ENCODE measurements around the gene UBALD1. TPM values are rescaled to one million over a fixed set of nuclear protein-coding genes. Genes with fewer than 3 reads are reported as not detected.
A peak's percentile ranks its signal among the peaks of the same experiment; 100 is the strongest.
"Not testable (repeated sequence)": the region's sequence is repeated elsewhere in the genome, so short reads cannot be mapped to it uniquely, and the experiment has no call there.

UBALD1 gene
- total and polyA plus RNA-seq, 2 donors (not counting 1 experiment from before 2014, with no cell fraction given) = 25.6 to 31.7 TPM

GRCh38 chr16:4651827-4652226 is 37.1 kb upstream of the UBALD1 start:
- 15% methylated on average over 13 of the region's 13 CpGs for WGBS (ENCODE audit: insufficient coverage)
- TF ChIP-seq CTCF (IDR thresholded peaks at IDR 0.05) = no peak
- TF ChIP-seq EZH2 (IDR thresholded peaks at IDR 0.05; ENCODE audit: borderline replicate concordance, insufficient read depth, low read depth, low read length, poor library complexity, severe bottlenecking) = no peak
- intact Hi-C loops (cut with micrococcal nuclease) = loop anchor here (2.0 kb wide), 1 partner anchor 27 kb away; the partner anchor contains the start of gene MGRN1
- POLR2A ChIA-PET = no interaction called here
- Histone ChIP-seq H4K20me1 (ENCODE audit: control insufficient read depth, insufficient read depth, low read length, poor library complexity, severe bottlenecking) (peaks cover 74% of the 10 kb centered on the region), H3K4me2 (replicated peaks; ENCODE audit: low read depth, low read length, poor library complexity, severe bottlenecking) (no peak overlapping the region), H3K79me2 (ENCODE audit: control insufficient read depth, insufficient read depth, low read length) (peaks cover 40% of the 10 kb centered on the region), H3K9me3 (ENCODE audit: control extremely low read depth in 1 of 3, control insufficient read depth in 2 of 3, insufficient read depth in 1 of 3, low read length in 2 of 3) (peaks cover 0 to 4% (median 0%) of the 10 kb centered on the region in 3 donors), H3K4me3 (ENCODE audit: control extremely low read depth in 1 of 5, extremely low read depth in 1 of 5, insufficient read depth in 1 of 5, low read depth in 2 of 5, low read length in 4 of 5) (no peak overlapping the region), H3K4me1 (ENCODE audit: control insufficient read depth in 2 of 2, insufficient read depth in 2 of 2, low read length in 2 of 2) (peaks cover 0 to 20% of the 10 kb centered on the region in 2 donors), H3K9ac (ENCODE audit: low read length) (no peak overlapping the region), H3K27me3 (replicated peaks in 1 of 4; ENCODE audit: control extremely low read depth in 1 of 4, control insufficient read depth in 3 of 4, insufficient read depth in 4 of 4, low read length in 3 of 4) (no peaks in the 10 kb centered on the region), H3K36me3 (replicated peaks in 1 of 2; ENCODE audit: control extremely low read depth in 1 of 2, control insufficient read depth in 1 of 2, extremely low read depth in 1 of 2, insufficient read depth in 2 of 2, low read length in 1 of 2) (peaks cover 0 to 41% of the 10 kb centered on the region in 2 experiments), H3K27ac (ENCODE audit: low read length in 2 of 2) (no peak overlapping the region), H2AFZ (ENCODE audit: insufficient read depth, low read depth, low read length, poor library complexity, severe bottlenecking) (no peak overlapping the region)
- Mint-ChIP-seq H3K4me1 (peaks cover 23% of the 10 kb centered on the region), H3K27me3 (no peaks in the 10 kb centered on the region), H3K9me3 (ENCODE audit: insufficient read depth) (no peaks in the 10 kb centered on the region), H3K27ac (peak overlapping the region; percentile 34), H3K4me3 (no peak overlapping the region)
- ATAC-seq (ENCODE audit: low read depth) (peak; percentile 77), DNase-seq (peak; percentile 63)
- CTCF ChIA-PET = no interaction called here

- H3K27ac ChIP-seq (ENCODE audit: low read length in 2 of 2); H3K4me3 Mint-ChIP-seq; H3K27me3 Mint-ChIP-seq; H3K27ac Mint-ChIP-seq; H3K9me3 ChIP-seq (ENCODE audit: control extremely low read depth in 1 of 3, control insufficient read depth in 2 of 3, insufficient read depth in 1 of 3, low read length in 2 of 3); H2AFZ ChIP-seq (ENCODE audit: insufficient read depth, low read depth, low read length, poor library complexity, severe bottlenecking); H3K9ac ChIP-seq (ENCODE audit: low read length); H3K4me3 ChIP-seq (ENCODE audit: control extremely low read depth in 1 of 5, extremely low read depth in 1 of 5, insufficient read depth in 1 of 5, low read depth in 2 of 5, low read length in 4 of 5); H3K4me2 ChIP-seq (replicated peaks; ENCODE audit: low read depth, low read length, poor library complexity, severe bottlenecking); H3K9me3 Mint-ChIP-seq (ENCODE audit: insufficient read depth); H3K27me3 ChIP-seq (replicated peaks in 1 of 4; ENCODE audit: control extremely low read depth in 1 of 4, control insufficient read depth in 3 of 4, insufficient read depth in 4 of 4, low read length in 3 of 4): not testable (repeated sequence)
- ChIA-PET POLR2A (interaction anchor here (0.7 kb wide), 1 partner anchor 11 kb away, joined by 3 read pairs; no protein-coding TSS in a partner anchor), CTCF (interaction anchor here (1.0 to 1.6 kb wide), 5 partner anchors 34 to 175 kb away, joined by 3 to 6 read pairs (median 4); partner anchors contain the start of gene HMOX2)
- intact Hi-C loops (cut with micrococcal nuclease) = loop anchor here (2.0 kb wide), 1 partner anchor 26 kb away; the partner anchor contains the start of gene MGRN1
- DNase-seq (peak; percentile 80), ATAC-seq (ENCODE audit: low read depth) (peak; percentile 46)
- Histone ChIP-seq H3K4me1 (ENCODE audit: control insufficient read depth in 2 of 2, insufficient read depth in 2 of 2, low read length in 2 of 2) (peaks cover 0 to 20% of the 10 kb centered on the region in 2 donors), H4K20me1 (ENCODE audit: control insufficient read depth, insufficient read depth, low read length, poor library complexity, severe bottlenecking) (peaks cover 78% of the 10 kb centered on the region), H3K79me2 (ENCODE audit: control insufficient read depth, insufficient read depth, low read length) (peaks cover 53% of the 10 kb centered on the region), H3K36me3 (replicated peaks in 1 of 2; ENCODE audit: control extremely low read depth in 1 of 2, control insufficient read depth in 1 of 2, extremely low read depth in 1 of 2, insufficient read depth in 2 of 2, low read length in 1 of 2) (peaks cover 0 to 40% of the 10 kb centered on the region in 2 experiments)
- peak; percentile 88 for TF ChIP-seq CTCF (IDR thresholded peaks at IDR 0.05)
- WGBS (ENCODE audit: insufficient coverage) = 92% methylated on average over 14 of the region's 15 CpGs
- peaks cover 23% of the 10 kb centered on the region for H3K4me1 Mint-ChIP-seq
Observed at GRCh38 chr16:4650443-4651074, 35.9 kb upstream of the UBALD1 start.
